HepG2 (cell line): Measurements from ENCODE around the gene RAMP3. TPM values are rescaled to one million over a fixed set of nuclear protein-coding genes. Genes with fewer than 3 reads are reported as not detected.

Experiments
- ATF4 ChIP-seq, 2 experiments: fragments of 450-650 bp in 1 of 2; sonication (generic) in 1 of 2; formaldehyde crosslinking; IDR thresholded peaks; 2 replicates each; pipeline versions ENCODE4 v1.5.0 to v1.8.0; 2020 to 2022; ENCODE audit warnings: mild to moderate bottlenecking in 1 of 2, missing genetic modification reagents in 1 of 2
- CEBPG ChIP-seq: IDR thresholded peaks from 2 replicates; pipeline ENCODE4 v1.6.1; 2016
- CTCF ChIP-seq: sonication (generic); formaldehyde crosslinking; IDR thresholded peaks from 2 replicates; pipeline ENCODE4 v1.5.0; 2020; ENCODE audit warnings: mild to moderate bottlenecking, missing genetic modification reagents, moderate library complexity
- HMGA1 ChIP-seq: sonication (generic); formaldehyde crosslinking; conservative IDR thresholded peaks from 2 replicates; pipeline ENCODE4 v1.4.0; 2020; ENCODE audit warnings: missing genetic modification reagents
- KDM5B ChIP-seq: sonication (generic); formaldehyde crosslinking; IDR thresholded peaks from 2 replicates; pipeline ENCODE4 v1.4.0; 2020; ENCODE audit warnings: missing genetic modification reagents, mild to moderate bottlenecking, borderline replicate concordance
- NBN ChIP-seq: fragments of 450-650 bp; conservative IDR thresholded peaks from 2 replicates; pipeline ENCODE4 v1.6.1; 2017
- NFKBIZ ChIP-seq: IDR thresholded peaks from 2 replicates; pipeline ENCODE4 v1.6.1; 2018; ENCODE audit warnings: missing genetic modification reagents, missing compliant biosample characterization
- NR2F6 ChIP-seq, 2 experiments: IDR thresholded peaks; 2 replicates each; pipeline ENCODE4 v1.6.1; 2016; ENCODE audit warnings: antibody characterized with exemption in 1 of 2, mild to moderate bottlenecking in 1 of 2
- NRL ChIP-seq: sonication (generic); formaldehyde crosslinking; IDR thresholded peaks from 2 replicates; pipeline ENCODE4 v1.5.0; 2020; ENCODE audit warnings: missing genetic modification reagents, mild to moderate bottlenecking, moderate library complexity, borderline replicate concordance
- TCF7L2 ChIP-seq: IDR thresholded peaks from 2 replicates; pipeline ENCODE4 v1.6.1; 2011; ENCODE audit warnings: mild to moderate bottlenecking, low read depth, low read length, moderate library complexity
- TERF1 ChIP-seq: sonication (generic); formaldehyde crosslinking; IDR thresholded peaks from 2 replicates; pipeline ENCODE4 v1.8.0; 2022; ENCODE audit warnings: mild to moderate bottlenecking, missing genetic modification reagents, moderate library complexity
- TFAP4 ChIP-seq: sonication (generic); IDR thresholded peaks from 2 replicates; pipeline ENCODE4 v1.6.1; 2016; ENCODE audit warnings: low read depth, borderline replicate concordance
- ZKSCAN5 ChIP-seq: sonication (generic); formaldehyde crosslinking; IDR thresholded peaks from 2 replicates; pipeline ENCODE4 v1.5.1; 2020; ENCODE audit warnings: mild to moderate bottlenecking, missing genetic modification reagents
- ZNF609 ChIP-seq: sonication (generic); formaldehyde crosslinking; IDR thresholded peaks from 2 replicates; pipeline ENCODE4 v1.4.0; 2020; ENCODE audit warnings: mild to moderate bottlenecking, missing genetic modification reagents, borderline replicate concordance
- ZNF800 ChIP-seq: sonication (generic); formaldehyde crosslinking; IDR thresholded peaks from 2 replicates; pipeline ENCODE4 v1.4.0; 2020; ENCODE audit warnings: missing genetic modification reagents
- polyA plus RNA-seq, 8 experiments: library from polyadenylated mRNA; depleted of rRNA in 3 of 8; stranded (reverse) in 7 of 8; unstranded in 1 of 8; fragments of >200 nt; fragmentation: Illumina TruSeq in 4 of 8; extraction: Trizol in 4 of 8; gene quantifications; 2 replicates each; pipeline versions ENCODE4 v1.2.1 to v1.2.3, GENCODE V29; 2011 to 2016; ENCODE audit warnings: low read depth in 4 of 8, missing spikeins in 1 of 8, mixed read lengths in 1 of 8; ENCODE audit not compliant: insufficient read depth in 1 of 8
- total RNA-seq, 5 experiments: library from RNA; depleted of rRNA; stranded (reverse); fragments of >200 nt; fragmentation: Illumina TruSeq; extraction: Trizol; gene quantifications; 2 replicates each; pipeline ENCODE4 v1.2.3, GENCODE V29; 2016; ENCODE audit warnings: low read depth in 1 of 5

Gene RAMP3
- total and polyA plus RNA-seq, 2 of the 13 experiments (the other 11 are each of a cell fraction or from before 2014, with no cell fraction given), result not detected

GRCh38 chr7:45111298-45112223, 46.0 kb upstream of the RAMP3 start, which contains the start of gene TBRG4 (continued):
- TF ChIP-seq TERF1 (CRISPR knock-in tag), result no peak
- TF ChIP-seq ZNF609 (CRISPR knock-in tag), result peak; percentile 74
- peak; percentile 82 for TF ChIP-seq ZNF800 (CRISPR knock-in tag)
- TF ChIP-seq NBN, result no peak
- no peak for TF ChIP-seq TCF7L2
- no peak for TF ChIP-seq ZKSCAN5 (CRISPR knock-in tag)
- TF ChIP-seq NRL, result peak; percentile 98
- peak; percentile 95 for TF ChIP-seq KDM5B (CRISPR knock-in tag)
- peak; percentile 55; the same call in 1 of the 2 replicates for TF ChIP-seq TFAP4
- 0 out of 2 replicates have a peak, but pooled peaks have one; percentile 25 for TF ChIP-seq CEBPG
- peak; percentile 19 for TF ChIP-seq NR2F6 (IDR thresholded peaks at IDR 0.05)
- TF ChIP-seq NR2F6 (CRISPR knock-in tag; IDR thresholded peaks at IDR 0.05), result peak; percentile 70; the same call in 1 of the 2 replicates
- peak; percentile 55 for TF ChIP-seq CTCF (CRISPR knock-in tag)
- no peak for TF ChIP-seq HMGA1 (CRISPR knock-in tag)
- TF ChIP-seq NFKBIZ (CRISPR knock-in tag), result peak; percentile 69; the same call in 1 of the 2 replicates
- peak in 1 of 2 experiments; percentile 62; a peak in 1 of 4 replicates for TF ChIP-seq ATF4 (CRISPR knock-in tag; IDR thresholded peaks at IDR 0.05)
